DND-41 (cell line): ENCODE data around the gene FHAD1.

Source experiments
- ATAC-seq: fragments of 200-7000 bp; cut with Tn5 transposase; 3 replicates; pipeline ENCODE4 v1.9.1; 2021; ENCODE audit warnings: low read depth; ENCODE audit not compliant: insufficient read depth
- DNase-seq: peaks from one replicate; pipeline ENCODE4 v3.0.0-alpha.2; 2020
- H2AFZ ChIP-seq: 2 replicates; pipeline ENCODE4 v1.6.0; 2012; ENCODE audit warnings: low read depth, low read length
- H3K27ac ChIP-seq: 2 replicates; pipeline ENCODE4 v1.5.1; 2012; ENCODE audit warnings: low read length, inconsistent platforms
- H3K27me3 ChIP-seq: fragments of 200-600 bp; sonication (generic); 2 replicates; pipeline ENCODE4 v1.6.0; 2012; ENCODE audit warnings: low read length, mild to moderate bottlenecking, inconsistent platforms; ENCODE audit not compliant: insufficient read depth, poor library complexity
- H3K36me3 ChIP-seq: 2 replicates; pipeline ENCODE4 v1.5.1; 2012; ENCODE audit warnings: low read length, inconsistent platforms; ENCODE audit not compliant: insufficient read depth
- H3K4me1 ChIP-seq: 2 replicates; pipeline ENCODE4 v1.5.1; 2012; ENCODE audit warnings: mild to moderate bottlenecking, low read length; ENCODE audit not compliant: insufficient read depth
- H3K4me2 ChIP-seq: 2 replicates; pipeline ENCODE4 v1.6.0; 2012; ENCODE audit warnings: mild to moderate bottlenecking, moderate library complexity, low read length, inconsistent platforms; ENCODE audit not compliant: insufficient read depth
- H3K4me3 ChIP-seq, 2 experiments: fragments of 200-600 bp in 1 of 2; shearing (Covaris generic) in 1 of 2; 2 replicates each; pipeline ENCODE4 v1.5.1; 2012 to 2016; ENCODE audit warnings: inconsistent platforms in 2 of 2, low read length in 2 of 2, mild to moderate bottlenecking in 2 of 2, low read depth in 1 of 2, moderate library complexity in 1 of 2
- H3K79me2 ChIP-seq: 2 replicates; pipeline ENCODE4 v1.6.0; 2012; ENCODE audit warnings: low read length, inconsistent platforms; ENCODE audit not compliant: insufficient read depth
- H3K9ac ChIP-seq: 2 replicates; pipeline ENCODE4 v1.6.0; 2012; ENCODE audit warnings: low read depth, mild to moderate bottlenecking, inconsistent platforms, low read length, moderate library complexity
- H3K9me3 ChIP-seq: 2 replicates; pipeline ENCODE4 v1.5.1; 2012; ENCODE audit warnings: low read length, moderate library complexity, mild to moderate bottlenecking, inconsistent platforms; ENCODE audit not compliant: insufficient read depth, severe bottlenecking
- H4K20me1 ChIP-seq: 2 replicates; pipeline ENCODE4 v1.6.0; 2012; ENCODE audit warnings: low read length; ENCODE audit not compliant: insufficient read depth
- CTCF ChIP-seq: IDR thresholded peaks from 2 replicates; pipeline ENCODE4 v1.5.1; 2012; ENCODE audit warnings: borderline replicate concordance, low read length, moderate library complexity, mild to moderate bottlenecking; ENCODE audit not compliant: poor library complexity, severe bottlenecking; ENCODE audit errors: extremely low read depth
- EZH2 ChIP-seq: IDR thresholded peaks from 3 replicates; pipeline ENCODE4 v1.6.1; 2012; ENCODE audit warnings: borderline replicate concordance, low read depth, mild to moderate bottlenecking, moderate library complexity, low read length, inconsistent platforms; ENCODE audit not compliant: severe bottlenecking

FHAD1 gene

DNA sequence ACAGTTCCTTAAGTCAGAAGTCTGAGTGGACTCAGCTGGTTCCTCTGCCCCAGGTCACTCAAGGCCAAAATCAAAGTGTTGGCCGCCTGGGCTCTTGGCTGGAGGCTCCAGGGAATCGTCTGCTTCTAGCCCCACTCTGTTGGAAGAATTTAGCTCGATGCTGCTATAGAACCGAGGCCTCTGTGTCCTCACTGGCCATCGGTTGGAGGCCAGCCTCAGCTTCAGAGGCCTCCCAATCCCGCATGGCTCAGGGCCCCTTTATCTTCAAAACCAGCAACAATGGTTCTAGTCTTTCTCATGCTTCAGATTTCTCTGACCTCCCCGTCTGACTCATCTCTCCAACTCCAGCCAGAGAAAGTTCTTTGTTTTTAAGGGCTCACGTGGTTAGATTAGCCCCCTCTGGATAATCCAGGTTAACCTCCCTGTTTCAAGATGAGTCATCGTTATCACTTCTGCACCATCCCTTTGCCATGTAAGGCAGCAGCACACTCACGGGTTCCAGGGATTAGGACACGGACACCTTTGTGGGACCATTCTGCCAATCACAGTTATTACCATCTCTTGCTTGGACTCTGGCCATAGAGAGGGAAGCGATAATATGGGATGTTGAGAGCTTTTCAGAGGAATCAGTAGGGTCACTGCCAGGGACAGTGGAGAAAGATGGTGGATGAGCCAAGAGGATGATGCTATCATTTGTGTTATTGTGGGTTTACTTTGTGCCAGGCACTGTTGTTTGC is 13.6 kb downstream of the FHAD1 start:
- ATAC-seq = no peak
- Histone ChIP-seq H3K36me3 (no peaks in the 10 kb centered on the region), H3K4me2 (no peak overlapping the region), H3K9ac (no peak overlapping the region), H2AFZ (no peak overlapping the region), H3K27ac (no peak overlapping the region), H3K79me2 (no peaks in the 10 kb centered on the region), H4K20me1 (no peaks in the 10 kb centered on the region; the same call in 1 of the 2 replicates), H3K4me1 (no peaks in the 10 kb centered on the region), H3K4me3 (no peak overlapping the region), H3K27me3 (peaks cover under 1% of the 10 kb centered on the region), H3K9me3 (no peaks in the 10 kb centered on the region)
- TF ChIP-seq EZH2 (no peak), CTCF (no peak)
- no peak for DNase-seq

- no peak for TF ChIP-seq CTCF
- no peak for TF ChIP-seq EZH2
- no peak for ATAC-seq
- Histone ChIP-seq H3K27me3 (no peaks in the 10 kb centered on the region), H4K20me1 (no peaks in the 10 kb centered on the region; the same call in 1 of the 2 replicates), H2AFZ (no peak overlapping the region), H3K9me3 (no peaks in the 10 kb centered on the region), H3K4me3 (no peak overlapping the region), H3K79me2 (no peaks in the 10 kb centered on the region), H3K4me2 (no peak overlapping the region), H3K9ac (no peak overlapping the region), H3K27ac (no peak overlapping the region), H3K4me1 (no peaks in the 10 kb centered on the region), H3K36me3 (no peaks in the 10 kb centered on the region)
- DNase-seq = no peak
Observed at GRCh38 chr1:15261155-15262002, 14.4 kb downstream of the FHAD1 start.

DNA sequence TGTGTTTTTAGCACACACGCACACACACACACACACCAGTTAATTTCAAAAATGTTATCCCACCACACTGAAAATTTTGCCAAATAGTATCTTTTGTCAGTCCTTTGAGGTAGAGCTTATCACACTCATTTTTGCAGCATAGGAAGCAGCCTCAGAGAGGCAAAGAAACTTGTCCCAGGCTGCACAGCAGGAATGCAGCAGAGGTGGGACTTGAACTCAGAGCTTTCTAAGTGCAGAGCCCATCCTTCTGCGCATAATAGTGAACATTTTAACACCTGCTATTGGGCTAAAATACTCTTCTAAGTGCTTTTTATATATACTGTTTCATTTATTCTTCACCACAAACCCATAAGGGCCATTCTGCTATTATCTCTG is 15.0 kb downstream of the FHAD1 start:
- no peak overlapping the region for H2AFZ ChIP-seq

More for the DNA sequence above, 15.0 kb downstream of the FHAD1 start:
- no peaks in the 10 kb centered on the region for H3K27me3 ChIP-seq
- no peak overlapping the region for H3K27ac ChIP-seq
- no peak overlapping the region for H3K9ac ChIP-seq
- no peak for TF ChIP-seq EZH2
- no peak for TF ChIP-seq CTCF
- H4K20me1 ChIP-seq = no peaks in the 10 kb centered on the region; the same call in 1 of the 2 replicates
- no peaks in the 10 kb centered on the region for H3K36me3 ChIP-seq
- no peak overlapping the region for H3K4me3 ChIP-seq
- H3K9me3 ChIP-seq = no peaks in the 10 kb centered on the region
- DNase-seq (no peak), ATAC-seq (no peak)
- H3K4me2 ChIP-seq = no peak overlapping the region
- H3K4me1 ChIP-seq = no peaks in the 10 kb centered on the region
- H3K79me2 ChIP-seq = no peaks in the 10 kb centered on the region
